ENCODE results near the gene SLC24A3.

- TF ChIP-seq POLR2A (IDR thresholded peaks at IDR 0.05) (no peak), CTCF (IDR thresholded peaks at IDR 0.05) (no peak)
Observed at GRCh38 chr20:19288636-19289035, 76.2 kb downstream of the SLC24A3 start.
